Kidney epithelial cell (primary cell): ENCODE results near the gene FOXP1. TPM values are rescaled to one million over a fixed set of nuclear protein-coding genes. Genes with fewer than 3 reads are reported as not detected.

Experiments used
- DNase-seq: peaks from one replicate; pipeline ENCODE4 v3.0.0-alpha.2; 2010; ENCODE audit warnings: low read depth
- H3K27me3 ChIP-seq: 2 replicates; pipeline ENCODE4 v1.6.0; 2011; ENCODE audit warnings: low read length; ENCODE audit not compliant: control insufficient read depth, insufficient read depth
- H3K36me3 ChIP-seq: 2 replicates; pipeline ENCODE4 v1.5.1; 2011; ENCODE audit warnings: low read length; ENCODE audit not compliant: control insufficient read depth, insufficient read depth
- H3K4me3 ChIP-seq: 2 replicates; pipeline ENCODE4 v1.5.1; 2011; ENCODE audit warnings: low read depth, mild to moderate bottlenecking, control low read depth, low read length
- CTCF ChIP-seq: IDR thresholded peaks from 2 replicates; pipeline ENCODE4 v1.5.1; 2011; ENCODE audit warnings: mild to moderate bottlenecking, moderate library complexity, low read length, control low read depth, inconsistent platforms; ENCODE audit not compliant: insufficient read depth, poor library complexity, severe bottlenecking
- total RNA-seq: library from RNA; depleted of rRNA; stranded (reverse); fragments of >200 nt; gene quantifications from 2 replicates; pipeline ENCODE4 v1.2.3, GENCODE V29; 2015

The FOXP1 gene
- total RNA-seq, 1 donor from 2014 or later: 75.0 TPM

GRCh38 chr3:71454512-71455403 lies 128.8 kb downstream of the FOXP1 start:
- no peaks in the 10 kb centered on the region for H3K27me3 ChIP-seq
- no peak for TF ChIP-seq CTCF
- no peaks in the 10 kb centered on the region for H3K36me3 ChIP-seq

GRCh38 chr3:71453822-71454511 lies 129.6 kb downstream of the FOXP1 start:
- no peak for DNase-seq
- no peaks in the 10 kb centered on the region for H3K36me3 ChIP-seq
- TF ChIP-seq CTCF: no peak
- no peak overlapping the region for H3K4me3 ChIP-seq
- no peaks in the 10 kb centered on the region for H3K27me3 ChIP-seq

More at GRCh38 chr3:71454512-71455403, 128.8 kb downstream of the FOXP1 start:
- no peak for DNase-seq
- H3K4me3 ChIP-seq: no peak overlapping the region

DNA sequence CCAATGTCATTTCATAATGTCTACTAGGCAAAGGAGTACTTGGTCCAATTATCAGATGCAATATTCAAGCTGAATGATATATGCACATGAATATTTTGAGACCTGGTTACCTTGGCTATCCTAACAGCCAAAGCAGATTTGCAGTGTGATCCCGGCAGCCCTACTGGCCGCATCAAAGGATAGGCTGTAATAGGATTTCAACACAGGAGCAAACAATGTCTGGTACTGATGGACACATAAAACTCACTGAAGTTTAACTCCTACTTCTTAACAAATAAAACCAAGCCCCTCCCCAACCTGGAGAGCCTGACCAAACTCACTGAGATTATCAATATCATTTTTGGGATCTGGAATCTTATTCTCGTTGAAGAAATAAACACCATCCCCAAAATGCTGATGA lies 130.2 kb downstream of the FOXP1 start:
- TF ChIP-seq CTCF: no peak
- DNase-seq: no peak
- Histone ChIP-seq H3K36me3 (no peaks in the 10 kb centered on the region), H3K27me3 (no peaks in the 10 kb centered on the region), H3K4me3 (no peak overlapping the region)

- H3K36me3 ChIP-seq: peaks cover 1% of the 10 kb centered on the region
- H3K4me3 ChIP-seq: no peak overlapping the region
- DNase-seq: no peak
- TF ChIP-seq CTCF: no peak
- no peaks in the 10 kb centered on the region for H3K27me3 ChIP-seq
These were observed 131.7 kb downstream of the FOXP1 start for GRCh38 chr3:71451812-71452211.

- H3K36me3 ChIP-seq: peaks cover 1% of the 10 kb centered on the region
- TF ChIP-seq CTCF: no peak
- no peak for DNase-seq
- H3K4me3 ChIP-seq: no peak overlapping the region
- no peaks in the 10 kb centered on the region for H3K27me3 ChIP-seq
These were observed 132.5 kb downstream of the FOXP1 start for GRCh38 chr3:71451060-71451459.
